Prostate gland (tissue), 2 donors: ENCODE results near the gene SMAD2. TPM values are rescaled to one million over a fixed set of nuclear protein-coding genes. Genes with fewer than 3 reads are reported as not detected.
"Not testable (repeated sequence)": the region's sequence is repeated elsewhere in the genome, so short reads cannot be mapped to it uniquely, and the experiment has no call there.

Experiments
- DNase-seq: peaks from one replicate; pipeline ENCODE4 v3.0.0-alpha.2; 2019; ENCODE audit warnings: low spot score
- H3K27ac ChIP-seq, 2 donors: fragments of 200-600 bp; sonication (generic); 2 replicates each; pipeline ENCODE4 v1.5.1; 2017 to 2019
- H3K27me3 ChIP-seq: fragments of 200-600 bp; sonication (generic); replicated peaks from 2 replicates; pipeline ENCODE4 v1.5.1; 2019; ENCODE audit not compliant: insufficient read depth
- H3K36me3 ChIP-seq, 2 donors: fragments of 200-600 bp; sonication (generic); 1 replicate in 1 of 2; 2 replicates in 1 of 2; pipeline versions ENCODE4 v1.5.1 to v1.8.1; 2017 to 2019
- H3K4me1 ChIP-seq: fragments of 200-600 bp; sonication (generic); replicated peaks from 2 replicates; pipeline ENCODE4 v1.5.1; 2019
- H3K4me3 ChIP-seq, 2 donors: fragments of 200-600 bp; sonication (generic); 2 replicates each; pipeline ENCODE4 v1.5.1; 2017 to 2019
- H3K9me3 ChIP-seq: fragments of 200-600 bp; sonication (generic); 2 replicates; pipeline ENCODE4 v1.5.1; 2017
- POLR2A ChIP-seq: fragments of 450-650 bp; IDR thresholded peaks from one replicate; pipeline ENCODE4 v1.6.1; 2016; ENCODE audit warnings: antibody characterized with exemption, mild to moderate bottlenecking
- POLR2AphosphoS5 ChIP-seq: sonication (generic); formaldehyde crosslinking; IDR thresholded peaks from one replicate; pipeline ENCODE4 v1.6.1; 2017; ENCODE audit warnings: antibody characterized with exemption
- WGBS: methylation state at CpG from one replicate; pipeline ENCODE4 v1.1.5; 2018; 5-methylcytosine and 5-hydroxymethylcytosine counted together
- intact Hi-C: fragments of 100-400 bp; cut with DNase I; formaldehyde crosslinking; loops from one replicate; pipeline ENCODE4 v1.14.2; 2022
- small RNA-seq, 2 donors: library from RNA; depleted of rRNA; stranded (forward); fragments of <200 nt; gene quantifications; one replicate each; pipeline ENCODE3, GENCODE V24; 2016
- total RNA-seq, 2 donors: library from RNA; depleted of rRNA; stranded (reverse); fragments of >200 nt; gene quantifications; one replicate each; pipeline ENCODE4 v1.1.0, GENCODE V29; 2016
- TF ChIP-seq, protein P1 (sequence below), 4 experiments: fragments of 200-600 bp in 2 of 4; fragments of 450-650 bp in 2 of 4; sonication (generic) in 2 of 4; IDR thresholded peaks; 1 replicate in 3 of 4; 2 replicates in 1 of 4; pipeline ENCODE4 v1.5.1; 2016 to 2019; ENCODE audit warnings: antibody characterized with exemption in 4 of 4, mild to moderate bottlenecking in 2 of 4, moderate library complexity in 2 of 4

SMAD2 gene
- total RNA-seq, 2 donors from 2014 or later, result 54.3 to 96.8 TPM

DNA sequence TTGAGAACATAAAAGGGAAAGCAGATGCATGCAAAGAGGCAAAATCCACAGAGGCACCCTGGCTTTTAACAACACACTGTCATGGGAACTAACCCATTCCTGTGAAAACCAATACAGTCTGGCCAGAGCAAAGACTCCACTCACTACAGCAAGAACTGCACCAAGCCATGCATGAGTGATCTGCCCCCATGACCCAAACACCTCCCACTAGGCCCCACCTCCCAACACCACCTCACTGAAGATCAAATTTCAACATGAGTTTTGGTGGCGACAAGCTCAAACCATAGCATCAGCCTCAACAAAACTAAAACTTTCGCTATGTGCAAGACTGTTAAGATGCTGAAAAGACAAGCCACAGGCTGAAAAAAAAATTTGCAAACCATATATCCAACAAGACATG lies 162.8 kb downstream of the SMAD2 start:
- no peak for DNase-seq
- Histone ChIP-seq H3K4me3 (no peak overlapping the region), H3K4me1 (no peaks in the 10 kb centered on the region), H3K27me3 (no peaks in the 10 kb centered on the region), H3K36me3 (no peaks in the 10 kb centered on the region), H3K9me3 (no peaks in the 10 kb centered on the region), H3K27ac (no peak overlapping the region)
- TF ChIP-seq, protein P1, sequence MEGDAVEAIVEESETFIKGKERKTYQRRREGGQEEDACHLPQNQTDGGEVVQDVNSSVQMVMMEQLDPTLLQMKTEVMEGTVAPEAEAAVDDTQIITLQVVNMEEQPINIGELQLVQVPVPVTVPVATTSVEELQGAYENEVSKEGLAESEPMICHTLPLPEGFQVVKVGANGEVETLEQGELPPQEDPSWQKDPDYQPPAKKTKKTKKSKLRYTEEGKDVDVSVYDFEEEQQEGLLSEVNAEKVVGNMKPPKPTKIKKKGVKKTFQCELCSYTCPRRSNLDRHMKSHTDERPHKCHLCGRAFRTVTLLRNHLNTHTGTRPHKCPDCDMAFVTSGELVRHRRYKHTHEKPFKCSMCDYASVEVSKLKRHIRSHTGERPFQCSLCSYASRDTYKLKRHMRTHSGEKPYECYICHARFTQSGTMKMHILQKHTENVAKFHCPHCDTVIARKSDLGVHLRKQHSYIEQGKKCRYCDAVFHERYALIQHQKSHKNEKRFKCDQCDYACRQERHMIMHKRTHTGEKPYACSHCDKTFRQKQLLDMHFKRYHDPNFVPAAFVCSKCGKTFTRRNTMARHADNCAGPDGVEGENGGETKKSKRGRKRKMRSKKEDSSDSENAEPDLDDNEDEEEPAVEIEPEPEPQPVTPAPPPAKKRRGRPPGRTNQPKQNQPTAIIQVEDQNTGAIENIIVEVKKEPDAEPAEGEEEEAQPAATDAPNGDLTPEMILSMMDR (IDR thresholded peaks at IDR 0.05), result no peak
- TF ChIP-seq POLR2AphosphoS5 (no peak), POLR2A (no peak)
- WGBS, result 74% methylated on average over 2 of the region's 2 CpGs
- intact Hi-C loops, result no loop called here

DNA sequence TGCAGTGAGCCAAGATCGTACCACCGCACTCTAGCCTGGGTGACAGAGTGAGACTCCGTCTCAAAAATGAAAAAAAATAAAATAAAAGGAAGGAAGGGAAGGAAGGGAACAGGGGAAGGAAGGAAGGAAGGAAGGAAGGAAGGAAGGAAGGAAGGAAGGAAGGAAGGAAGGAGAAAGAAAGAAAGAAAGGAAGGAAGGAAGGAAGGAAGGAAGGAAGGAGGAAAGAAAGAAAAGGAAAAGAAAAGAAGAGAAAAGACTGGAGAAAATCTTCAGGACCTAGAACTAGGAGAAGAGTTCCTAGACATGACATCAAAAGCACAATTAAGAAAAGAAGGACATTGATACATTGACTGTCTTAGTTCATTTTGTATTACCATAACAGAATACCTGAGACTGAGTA lies 163.3 kb downstream of the SMAD2 start:
- 95% methylated on average over 3 of the region's 3 CpGs for WGBS
- H3K4me1 ChIP-seq, DNase-seq, H3K27ac ChIP-seq, H3K36me3 ChIP-seq, H3K27me3 ChIP-seq, H3K9me3 ChIP-seq, H3K4me3 ChIP-seq, intact Hi-C loops: not testable (repeated sequence)

Small RNA genes within 50 kb of the gene (small RNA-seq; reads per million reads assigned to genes)
- gene AC120349.2 (0 reads per million in 2 donors), gene MTCO2P2 (0 reads per million in 2 donors)
